ENCODE data around the gene CYP2A6.

The CYP2A6 gene

DNA sequence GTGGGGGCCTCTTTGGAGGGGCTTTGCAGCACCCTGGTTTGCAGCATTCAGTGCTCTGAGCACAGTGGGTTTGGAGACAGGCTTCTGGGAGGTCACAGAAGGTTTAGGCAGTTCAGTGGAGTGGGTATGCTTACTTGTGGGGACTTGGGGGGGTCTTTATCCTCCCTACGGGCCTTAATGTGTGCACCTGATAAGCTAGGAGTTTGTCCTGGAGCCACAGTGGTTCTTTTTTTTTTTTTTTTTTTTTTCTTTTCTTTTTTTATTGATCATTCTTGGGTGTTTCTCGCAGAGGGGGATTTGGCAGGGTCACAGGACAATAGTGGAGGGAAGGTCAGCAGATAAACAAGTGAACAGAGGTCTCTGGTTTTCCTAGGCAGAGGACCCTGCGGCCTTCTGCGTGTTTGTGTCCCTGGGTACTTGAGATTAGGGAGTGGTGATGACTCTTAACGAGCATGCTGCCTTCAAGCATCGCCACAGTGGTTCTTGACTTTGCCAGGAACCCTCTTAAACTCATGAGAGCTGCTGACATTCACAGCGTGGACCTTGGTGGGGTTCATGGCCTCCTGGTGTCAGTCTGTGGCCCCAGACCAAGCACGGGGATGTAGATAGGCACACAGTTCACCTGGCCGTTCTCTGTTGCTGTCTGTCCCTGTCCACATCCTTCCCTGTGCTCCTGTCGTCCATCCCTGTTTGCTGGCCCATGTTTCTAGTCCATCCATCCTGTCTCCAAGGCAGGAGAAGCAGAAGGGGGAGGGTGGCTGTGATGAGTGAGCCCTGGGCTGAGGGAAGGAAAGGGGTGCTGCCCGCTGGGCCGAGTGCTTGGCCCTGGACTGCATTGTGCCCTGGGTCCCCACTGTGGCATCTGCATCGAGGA, 48.6 kb downstream of the CYP2A6 start:
- DNase-seq (ENCODE audit: low read depth in 2 of 2), result no peak

DNA sequence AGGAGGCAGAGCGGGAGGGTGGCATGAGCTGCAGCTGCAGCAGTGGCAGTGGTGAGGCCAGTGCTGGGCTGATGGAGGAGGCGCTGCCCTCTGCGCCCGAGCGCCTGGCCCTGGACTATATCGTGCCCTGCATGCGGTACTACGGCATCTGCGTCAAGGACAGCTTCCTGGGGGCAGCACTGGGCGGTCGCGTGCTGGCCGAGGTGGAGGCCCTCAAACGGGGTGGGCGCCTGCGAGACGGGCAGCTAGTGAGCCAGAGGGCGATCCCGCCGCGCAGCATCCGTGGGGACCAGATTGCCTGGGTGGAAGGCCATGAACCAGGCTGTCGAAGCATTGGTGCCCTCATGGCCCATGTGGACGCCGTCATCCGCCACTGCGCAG, 49.3 kb downstream of the CYP2A6 start:
- DNase-seq (ENCODE audit: low read depth in 2 of 2), result no peak

DNA sequence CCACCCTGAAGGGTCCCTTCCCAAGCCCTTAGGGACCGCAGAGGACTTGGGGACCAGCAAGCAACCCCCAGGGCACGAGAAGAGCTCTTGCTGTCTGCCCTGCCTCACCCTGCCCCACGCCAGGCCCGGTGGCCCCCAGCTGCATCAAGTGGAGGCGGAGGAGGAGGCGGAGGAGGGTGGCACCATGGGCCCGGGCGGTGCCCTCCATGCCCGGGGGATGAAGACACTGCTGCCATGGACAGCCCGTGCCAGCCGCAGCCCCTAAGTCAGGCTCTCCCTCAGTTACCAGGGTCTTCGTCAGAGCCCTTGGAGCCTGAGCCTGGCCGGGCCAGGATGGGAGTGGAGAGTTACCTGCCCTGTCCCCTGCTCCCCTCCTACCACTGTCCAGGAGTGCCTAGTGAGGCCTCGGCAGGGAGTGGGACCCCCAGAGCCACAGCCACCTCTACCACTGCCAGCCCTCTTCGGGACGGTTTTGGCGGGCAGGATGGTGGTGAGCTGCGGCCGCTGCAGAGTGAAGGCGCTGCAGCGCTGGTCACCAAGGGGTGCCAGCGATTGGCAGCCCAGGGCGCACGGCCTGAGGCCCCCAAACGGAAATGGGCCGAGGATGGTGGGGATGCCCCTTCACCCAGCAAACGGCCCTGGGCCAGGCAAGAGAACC, 49.8 kb downstream of the CYP2A6 start:
- no peak for DNase-seq (ENCODE audit: low read depth in 2 of 2)

DNA sequence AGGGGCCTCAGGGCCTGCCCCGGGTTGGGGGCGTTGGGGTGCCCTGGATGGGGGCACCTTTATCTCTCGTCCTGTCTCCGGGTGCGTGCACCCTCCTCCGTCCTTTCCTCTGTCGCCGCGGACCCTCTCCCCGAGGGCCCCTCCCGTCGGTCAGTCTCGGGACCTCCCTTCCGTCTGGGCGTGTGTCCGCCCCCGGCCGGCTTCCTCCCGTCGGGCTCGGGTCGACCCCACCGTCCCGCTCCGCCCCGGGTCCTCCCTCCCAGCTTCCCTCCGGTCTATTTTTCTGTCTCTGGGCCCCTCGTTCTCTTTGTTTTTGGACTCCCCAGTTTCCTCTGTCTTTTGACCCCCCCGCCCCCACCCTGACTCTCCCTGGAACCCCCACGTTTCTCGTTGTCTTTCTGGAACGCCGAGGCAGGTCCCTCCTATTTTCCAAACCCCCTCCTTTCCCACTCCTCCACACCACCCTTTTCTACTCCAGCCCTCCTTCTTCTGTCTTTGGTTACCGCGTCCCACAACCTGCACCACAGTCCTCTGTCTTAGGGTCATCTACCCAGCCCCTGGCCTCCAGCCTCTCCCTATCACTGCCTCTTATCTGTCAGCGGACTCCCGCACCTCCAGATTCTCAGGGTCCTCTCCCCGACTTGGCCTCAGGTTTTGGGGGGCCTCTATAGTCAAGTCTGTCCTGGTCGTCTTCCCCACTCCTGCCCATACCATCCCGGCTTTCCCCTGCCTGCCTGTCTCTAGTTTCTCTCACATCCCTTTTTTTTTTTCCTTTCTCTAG, 50.5 kb downstream of the CYP2A6 start:
- DNase-seq (ENCODE audit: low read depth in 2 of 2), result no peak

DNA sequence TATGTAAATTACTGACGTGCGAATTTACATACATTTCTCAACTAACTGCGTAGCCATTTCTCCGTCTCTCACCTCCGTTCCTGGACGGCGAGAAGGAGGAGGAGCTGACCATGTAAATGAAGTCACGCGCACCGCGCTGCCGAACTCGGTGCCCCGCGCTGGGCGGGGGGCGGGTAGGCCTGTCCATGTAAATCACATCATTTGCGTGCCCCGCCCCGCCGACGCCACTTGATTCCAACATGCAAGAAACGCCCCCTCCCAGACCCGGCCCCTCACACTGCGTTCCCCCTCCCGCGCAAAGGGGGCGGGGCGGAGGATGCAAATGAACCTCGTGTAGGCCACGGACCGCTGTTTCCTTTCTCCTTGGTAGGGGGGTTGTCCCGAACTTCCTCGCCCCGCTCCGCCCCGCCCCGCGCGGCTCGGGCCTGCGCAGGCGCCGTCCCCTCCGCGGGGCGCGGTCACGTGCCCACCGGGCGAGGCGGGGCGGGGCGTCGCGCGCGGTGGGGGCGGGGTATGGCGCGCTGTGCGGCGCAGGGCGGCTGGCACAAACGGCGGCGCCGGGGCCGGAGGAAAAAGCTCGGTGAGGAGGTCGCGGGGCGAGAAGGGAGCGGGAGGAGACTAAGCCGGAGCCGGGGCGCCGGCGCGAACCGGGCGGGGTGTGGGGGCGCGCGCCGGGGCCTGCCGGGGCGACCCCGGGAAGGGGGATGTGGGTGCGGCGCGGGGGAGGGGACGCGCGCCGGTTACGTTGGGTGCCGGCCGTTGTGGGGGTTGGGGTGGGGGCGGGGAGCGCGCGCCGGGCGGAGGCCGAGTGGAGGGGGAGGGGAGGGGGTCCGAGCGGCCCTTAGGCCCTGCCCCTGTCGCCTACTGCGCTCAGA, 51.3 kb downstream of the CYP2A6 start, which contains the start of gene EGLN2:
Gene EGLN2, plus strand, starts transcription at position 509 of the 875 bp plus-strand sequence. CDS start 1,382 bp downstream, outside the sequence.
- peak; percentile 99 for DNase-seq (ENCODE audit: low read depth in 2 of 2)

DNA sequence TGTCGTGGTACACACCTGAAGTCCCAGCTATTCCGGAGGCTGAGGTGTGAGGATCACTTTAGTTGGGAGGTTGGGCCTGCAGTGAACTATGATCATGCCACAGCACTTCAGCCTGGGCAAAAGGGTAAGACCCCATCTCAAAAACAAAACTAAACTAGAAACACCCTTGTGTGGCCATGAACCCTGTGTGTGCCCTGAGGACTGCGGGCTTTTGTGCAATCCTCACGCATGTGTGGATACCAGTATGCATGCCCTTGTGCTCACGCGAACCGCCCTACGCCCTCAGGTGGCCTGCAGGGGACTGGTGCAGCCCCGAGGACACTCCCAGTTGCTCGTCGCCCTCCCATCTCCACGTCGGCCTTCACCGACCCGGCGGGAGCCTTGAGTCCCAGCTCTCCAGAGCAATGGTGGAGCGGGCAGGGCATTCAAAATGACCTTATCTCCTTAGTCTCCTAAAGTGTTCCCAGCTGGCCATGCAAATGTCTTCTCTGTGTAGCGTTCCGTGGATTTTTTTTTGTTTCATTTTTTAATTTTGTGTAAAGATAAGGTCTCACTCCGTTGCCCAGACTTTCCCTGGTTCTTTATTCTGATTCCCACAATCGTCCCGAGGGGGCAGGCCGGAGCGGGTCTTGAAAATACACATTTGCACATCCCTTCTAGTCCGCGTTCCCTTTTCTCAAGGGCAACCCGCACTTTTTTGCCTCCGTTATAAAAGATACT, 52.1 kb downstream of the CYP2A6 start:
- DNase-seq (ENCODE audit: low read depth in 2 of 2), result no peak

DNA sequence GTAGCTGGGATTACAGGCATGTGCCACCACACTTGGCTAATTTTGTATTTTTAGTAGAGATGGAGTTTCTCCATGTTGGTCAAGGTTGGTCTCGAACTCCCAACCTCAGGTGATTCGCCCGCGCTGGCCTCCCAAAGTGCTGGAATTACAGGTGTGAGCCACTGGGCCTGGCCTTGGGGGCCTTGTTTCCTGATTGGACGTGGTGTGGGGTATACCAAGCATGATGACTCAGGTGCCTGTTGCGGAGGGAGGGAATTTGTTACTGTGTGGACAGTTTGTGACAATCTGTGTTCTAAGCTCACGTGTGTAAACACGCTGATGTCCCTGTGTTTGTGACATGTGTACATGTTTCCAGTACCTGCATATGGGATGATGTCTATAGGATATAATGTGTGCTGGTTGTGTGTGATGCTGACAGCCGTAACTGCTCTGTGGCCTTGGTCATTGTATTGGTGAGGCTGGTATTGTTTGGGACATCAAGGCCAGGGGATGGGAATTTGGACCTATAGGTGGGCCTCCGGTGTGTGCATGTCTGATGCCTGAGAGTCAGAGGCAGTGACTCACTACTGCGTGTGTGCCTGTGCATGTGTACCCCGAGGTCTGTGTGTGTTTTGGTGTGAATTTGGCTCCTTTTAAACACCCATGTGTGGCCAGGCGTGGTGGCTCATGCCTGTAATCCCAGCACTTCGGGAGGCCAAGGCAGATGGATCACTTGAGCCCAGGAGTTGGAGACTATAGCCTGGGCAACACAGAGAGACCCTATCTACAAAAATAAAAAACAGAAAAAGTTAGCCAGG, 52.9 kb downstream of the CYP2A6 start:
- DNase-seq (ENCODE audit: low read depth in 2 of 2), result no peak
